HL-60 (cell line): ENCODE results near the gene CHSY3.

Experiments used
- DNase-seq, 2 experiments: peaks; one replicate each; pipeline ENCODE4 v3.0.0-alpha.2; 2010 to 2020; ENCODE audit warnings: low read depth in 1 of 2, low spot score in 1 of 2
- H3K27ac ChIP-seq: fragments of 250-450 bp; sonication (Bioruptor Pico); replicated peaks from 2 replicates; pipeline ENCODE4 v1.5.1; 2020; ENCODE audit warnings: mild to moderate bottlenecking, moderate library complexity
- H3K27me3 ChIP-seq: fragments of 250-450 bp; sonication (Bioruptor Pico); 2 replicates; pipeline ENCODE4 v1.5.1; 2021; ENCODE audit warnings: mild to moderate bottlenecking, moderate library complexity; ENCODE audit not compliant: insufficient read depth, poor library complexity, severe bottlenecking
- H3K4me3 ChIP-seq: replicated peaks from 2 replicates; pipeline ENCODE4 v1.5.1; 2011; ENCODE audit warnings: mild to moderate bottlenecking, control low read depth, low read length; ENCODE audit not compliant: insufficient read depth
- GABPA ChIP-seq: IDR thresholded peaks from 2 replicates; pipeline ENCODE4 v1.6.1; 2012; ENCODE audit warnings: low read depth
- POLR2AphosphoS5 ChIP-seq: IDR thresholded peaks from 2 replicates; pipeline ENCODE4 v1.6.1; 2012; ENCODE audit warnings: low read depth
- SPI1 ChIP-seq: IDR thresholded peaks from 2 replicates; pipeline ENCODE4 v1.6.1; 2012; ENCODE audit warnings: low read depth, mild to moderate bottlenecking, borderline replicate concordance
- TF ChIP-seq, protein P1 (sequence below): IDR thresholded peaks from one replicate; pipeline ENCODE4 v1.5.1; 2011; ENCODE audit warnings: low read length, control low read depth, inconsistent platforms; ENCODE audit not compliant: insufficient read depth
- TF ChIP-seq, protein P2 (sequence below): IDR thresholded peaks from 2 replicates; pipeline ENCODE4 v1.6.1; 2012; ENCODE audit warnings: low read depth; ENCODE audit not compliant: insufficient replicate concordance

Gene CHSY3

DNA sequence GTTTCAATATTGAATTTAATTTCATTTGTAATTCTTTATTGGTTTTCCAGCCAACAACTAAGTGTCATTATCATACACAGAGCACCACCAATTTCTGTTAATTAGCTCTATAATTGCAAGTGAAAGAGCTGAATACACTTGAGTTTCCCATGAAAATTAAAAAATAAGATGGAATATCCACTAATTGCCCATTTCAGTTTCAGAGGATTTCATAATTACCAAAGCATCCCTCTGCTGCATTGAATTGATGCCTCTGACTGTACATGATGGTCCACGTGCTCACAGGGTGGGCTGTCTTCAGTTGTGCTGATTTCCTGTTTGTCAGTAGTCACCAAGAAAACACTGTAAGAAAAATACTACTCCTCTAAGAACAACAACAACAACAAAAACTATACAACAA, 163.8 kb downstream of the CHSY3 start:
- no peak overlapping the region for H3K27ac ChIP-seq
- H3K4me3 ChIP-seq: no peak overlapping the region
- H3K27me3 ChIP-seq: no peaks in the 10 kb centered on the region
- TF ChIP-seq SPI1 (no peak), GABPA (no peak), POLR2AphosphoS5 (no peak)
- TF ChIP-seq, protein P1, sequence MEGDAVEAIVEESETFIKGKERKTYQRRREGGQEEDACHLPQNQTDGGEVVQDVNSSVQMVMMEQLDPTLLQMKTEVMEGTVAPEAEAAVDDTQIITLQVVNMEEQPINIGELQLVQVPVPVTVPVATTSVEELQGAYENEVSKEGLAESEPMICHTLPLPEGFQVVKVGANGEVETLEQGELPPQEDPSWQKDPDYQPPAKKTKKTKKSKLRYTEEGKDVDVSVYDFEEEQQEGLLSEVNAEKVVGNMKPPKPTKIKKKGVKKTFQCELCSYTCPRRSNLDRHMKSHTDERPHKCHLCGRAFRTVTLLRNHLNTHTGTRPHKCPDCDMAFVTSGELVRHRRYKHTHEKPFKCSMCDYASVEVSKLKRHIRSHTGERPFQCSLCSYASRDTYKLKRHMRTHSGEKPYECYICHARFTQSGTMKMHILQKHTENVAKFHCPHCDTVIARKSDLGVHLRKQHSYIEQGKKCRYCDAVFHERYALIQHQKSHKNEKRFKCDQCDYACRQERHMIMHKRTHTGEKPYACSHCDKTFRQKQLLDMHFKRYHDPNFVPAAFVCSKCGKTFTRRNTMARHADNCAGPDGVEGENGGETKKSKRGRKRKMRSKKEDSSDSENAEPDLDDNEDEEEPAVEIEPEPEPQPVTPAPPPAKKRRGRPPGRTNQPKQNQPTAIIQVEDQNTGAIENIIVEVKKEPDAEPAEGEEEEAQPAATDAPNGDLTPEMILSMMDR: no peak
- TF ChIP-seq, protein P2, sequence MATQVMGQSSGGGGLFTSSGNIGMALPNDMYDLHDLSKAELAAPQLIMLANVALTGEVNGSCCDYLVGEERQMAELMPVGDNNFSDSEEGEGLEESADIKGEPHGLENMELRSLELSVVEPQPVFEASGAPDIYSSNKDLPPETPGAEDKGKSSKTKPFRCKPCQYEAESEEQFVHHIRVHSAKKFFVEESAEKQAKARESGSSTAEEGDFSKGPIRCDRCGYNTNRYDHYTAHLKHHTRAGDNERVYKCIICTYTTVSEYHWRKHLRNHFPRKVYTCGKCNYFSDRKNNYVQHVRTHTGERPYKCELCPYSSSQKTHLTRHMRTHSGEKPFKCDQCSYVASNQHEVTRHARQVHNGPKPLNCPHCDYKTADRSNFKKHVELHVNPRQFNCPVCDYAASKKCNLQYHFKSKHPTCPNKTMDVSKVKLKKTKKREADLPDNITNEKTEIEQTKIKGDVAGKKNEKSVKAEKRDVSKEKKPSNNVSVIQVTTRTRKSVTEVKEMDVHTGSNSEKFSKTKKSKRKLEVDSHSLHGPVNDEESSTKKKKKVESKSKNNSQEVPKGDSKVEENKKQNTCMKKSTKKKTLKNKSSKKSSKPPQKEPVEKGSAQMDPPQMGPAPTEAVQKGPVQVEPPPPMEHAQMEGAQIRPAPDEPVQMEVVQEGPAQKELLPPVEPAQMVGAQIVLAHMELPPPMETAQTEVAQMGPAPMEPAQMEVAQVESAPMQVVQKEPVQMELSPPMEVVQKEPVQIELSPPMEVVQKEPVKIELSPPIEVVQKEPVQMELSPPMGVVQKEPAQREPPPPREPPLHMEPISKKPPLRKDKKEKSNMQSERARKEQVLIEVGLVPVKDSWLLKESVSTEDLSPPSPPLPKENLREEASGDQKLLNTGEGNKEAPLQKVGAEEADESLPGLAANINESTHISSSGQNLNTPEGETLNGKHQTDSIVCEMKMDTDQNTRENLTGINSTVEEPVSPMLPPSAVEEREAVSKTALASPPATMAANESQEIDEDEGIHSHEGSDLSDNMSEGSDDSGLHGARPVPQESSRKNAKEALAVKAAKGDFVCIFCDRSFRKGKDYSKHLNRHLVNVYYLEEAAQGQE: no peak
- no peak for DNase-seq

DNA sequence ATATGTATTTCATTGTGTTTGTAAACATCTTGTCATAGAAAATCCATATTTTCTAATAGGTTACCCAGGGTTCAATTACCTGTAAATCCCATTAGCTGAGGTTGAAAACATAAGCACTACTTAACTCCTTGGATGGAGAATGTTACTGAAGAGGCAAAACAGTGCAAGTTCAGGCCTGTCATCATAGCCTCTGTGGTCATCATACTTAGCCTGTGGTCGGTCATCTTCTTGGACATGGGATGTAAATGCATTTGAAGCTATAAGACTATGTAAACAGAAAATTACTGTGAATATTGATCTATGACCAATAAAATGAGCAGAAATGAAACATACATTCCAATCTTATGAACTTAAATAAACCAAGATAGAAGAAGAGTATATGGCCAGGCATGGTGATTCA, 164.7 kb downstream of the CHSY3 start:
- H3K27ac ChIP-seq: no peak overlapping the region
- TF ChIP-seq GABPA: no peak
- TF ChIP-seq, protein P2: no peak
- TF ChIP-seq, protein P1: no peak
- TF ChIP-seq POLR2AphosphoS5: no peak
- no peak for TF ChIP-seq SPI1
- no peak for DNase-seq
- no peak overlapping the region for H3K4me3 ChIP-seq
- no peaks in the 10 kb centered on the region for H3K27me3 ChIP-seq

DNA sequence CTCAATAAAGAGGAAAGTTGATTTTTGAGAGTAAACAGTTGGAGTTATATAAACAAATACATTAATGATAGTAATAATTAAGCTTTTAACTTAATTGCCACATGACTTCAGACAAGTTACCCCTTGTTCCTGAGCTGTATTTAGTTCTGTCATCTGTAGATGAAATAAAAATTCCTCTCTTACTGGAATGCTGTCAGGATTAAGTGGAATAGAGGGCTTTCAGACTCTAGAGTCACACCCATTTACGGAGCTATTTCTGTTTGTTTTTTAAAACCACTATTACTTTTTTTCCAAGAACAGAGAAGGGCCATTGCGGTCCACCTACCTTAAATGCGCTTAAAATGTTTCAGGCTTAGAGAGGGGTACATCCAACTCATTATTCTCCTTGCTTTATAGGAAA, 170.6 kb downstream of the CHSY3 start:
- TF ChIP-seq, protein P2: no peak
- TF ChIP-seq, protein P1: no peak
- TF ChIP-seq POLR2AphosphoS5: no peak
- no peak for TF ChIP-seq SPI1
- TF ChIP-seq GABPA: no peak
- Histone ChIP-seq H3K27me3 (no peaks in the 10 kb centered on the region), H3K27ac (no peak overlapping the region), H3K4me3 (no peak overlapping the region)
- no peak for DNase-seq
